Liver (tissue), 9 donors: ENCODE results near the gene HSD17B1. TPM values are rescaled to one million over a fixed set of nuclear protein-coding genes. Genes with fewer than 3 reads are reported as not detected.

Source experiments
- DNase-seq: peaks from one replicate; pipeline ENCODE4 v3.0.0-alpha.2; 2017; ENCODE audit warnings: low spot score
- H3K27ac ChIP-seq, 2 donors: one replicate each; pipeline ENCODE4 v1.7.0; 2013; ENCODE audit warnings: inconsistent platforms in 2 of 2, low read length in 2 of 2, control low read depth in 1 of 2, low read depth in 1 of 2, mild to moderate bottlenecking in 1 of 2
- H3K27me3 ChIP-seq, 4 donors: one replicate each; pipeline versions ENCODE4 v1.6.1 to v1.7.0; 2013; ENCODE audit warnings: low read length in 3 of 4, inconsistent platforms in 1 of 4, mild to moderate bottlenecking in 1 of 4, moderate library complexity in 1 of 4; ENCODE audit not compliant: control insufficient read depth in 4 of 4, insufficient read depth in 4 of 4
- H3K36me3 ChIP-seq, 4 donors: one replicate each; pipeline versions ENCODE4 v1.6.1 to v1.7.0; 2013; ENCODE audit warnings: low read length in 3 of 4, mild to moderate bottlenecking in 3 of 4, low read depth in 1 of 4, moderate library complexity in 1 of 4; ENCODE audit not compliant: control insufficient read depth in 4 of 4, insufficient read depth in 3 of 4
- H3K4me1 ChIP-seq, 4 donors: one replicate each; pipeline versions ENCODE4 v1.6.1 to v1.7.0; 2013; ENCODE audit warnings: low read length in 3 of 4, mild to moderate bottlenecking in 3 of 4, moderate library complexity in 1 of 4; ENCODE audit not compliant: control insufficient read depth in 4 of 4, insufficient read depth in 4 of 4
- H3K4me3 ChIP-seq, 3 donors: one replicate each; pipeline versions ENCODE4 v1.6.1 to v1.7.0; 2013; ENCODE audit warnings: low read length in 3 of 3, control low read depth in 1 of 3, low read depth in 1 of 3, mild to moderate bottlenecking in 1 of 3
- H3K9ac ChIP-seq, 2 donors: one replicate each; pipeline ENCODE4 v1.7.0; 2013; ENCODE audit warnings: low read length in 2 of 2, mild to moderate bottlenecking in 2 of 2, moderate library complexity in 2 of 2, control low read depth in 1 of 2, low read depth in 1 of 2
- H3K9me3 ChIP-seq, 4 donors: one replicate each; pipeline versions ENCODE4 v1.6.1 to v1.7.0; 2013; ENCODE audit warnings: low read length in 3 of 4; ENCODE audit not compliant: control insufficient read depth in 4 of 4
- EGR1 ChIP-seq, 2 donors: IDR thresholded peaks; 2 replicates each; pipeline ENCODE4 v1.6.1; 2016 to 2018; ENCODE audit warnings: antibody characterized with exemption in 2 of 2, low read depth in 2 of 2
- FOXA1 ChIP-seq: IDR thresholded peaks from 2 replicates; pipeline ENCODE4 v1.6.1; 2016; ENCODE audit warnings: antibody characterized with exemption
- FOXA2 ChIP-seq: IDR thresholded peaks from 2 replicates; pipeline ENCODE4 v1.6.1; 2016; ENCODE audit warnings: antibody characterized with exemption
- GABPA ChIP-seq, 2 donors: IDR thresholded peaks in 1 of 2; conservative IDR thresholded peaks in 1 of 2; 2 replicates each; pipeline ENCODE4 v1.6.1; 2016; ENCODE audit warnings: antibody characterized with exemption in 2 of 2, mild to moderate bottlenecking in 1 of 2, moderate library complexity in 1 of 2
- HNF4A ChIP-seq, 2 donors: conservative IDR thresholded peaks; 2 replicates each; pipeline ENCODE4 v1.6.1; 2016; ENCODE audit warnings: antibody characterized with exemption in 2 of 2, mild to moderate bottlenecking in 2 of 2
- HNF4G ChIP-seq: IDR thresholded peaks from 2 replicates; pipeline ENCODE4 v1.6.1; 2016; ENCODE audit warnings: antibody characterized with exemption
- JUND ChIP-seq, 2 donors: IDR thresholded peaks; 2 replicates each; pipeline ENCODE4 v1.6.1; 2016; ENCODE audit warnings: antibody characterized with exemption in 2 of 2
- NR2F2 ChIP-seq: IDR thresholded peaks from 2 replicates; pipeline ENCODE4 v1.6.1; 2016; ENCODE audit warnings: antibody characterized with exemption
- RAD21 ChIP-seq, 2 donors: IDR thresholded peaks; 2 replicates each; pipeline ENCODE4 v1.6.1; 2016; ENCODE audit warnings: antibody characterized with exemption in 2 of 2, mild to moderate bottlenecking in 2 of 2
- RXRA ChIP-seq, 2 donors: IDR thresholded peaks; 2 replicates each; pipeline ENCODE4 v1.6.1; 2017 to 2018; ENCODE audit warnings: antibody characterized with exemption in 2 of 2, mild to moderate bottlenecking in 1 of 2
- SP1 ChIP-seq: IDR thresholded peaks from 2 replicates; pipeline ENCODE4 v1.6.1; 2018; ENCODE audit warnings: antibody characterized with exemption, mild to moderate bottlenecking
- TAF1 ChIP-seq: conservative IDR thresholded peaks from 2 replicates; pipeline ENCODE4 v1.6.1; 2016; ENCODE audit warnings: antibody characterized with exemption, mild to moderate bottlenecking
- YY1 ChIP-seq: IDR thresholded peaks from 2 replicates; pipeline ENCODE4 v1.6.1; 2016; ENCODE audit warnings: antibody characterized with exemption, mild to moderate bottlenecking
- ZBTB33 ChIP-seq: IDR thresholded peaks from 2 replicates; pipeline ENCODE4 v1.6.1; 2016; ENCODE audit warnings: antibody characterized with exemption
- WGBS: extraction: QIAGEN DNeasy Blood & Tissue Kit; methylation state at CpG from one replicate; pipeline ENCODE4 v1.1.7; 2013; 5-methylcytosine and 5-hydroxymethylcytosine counted together
- polyA plus RNA-seq, 2 donors: library from polyadenylated mRNA; stranded (reverse) in 1 of 2; unstranded in 1 of 2; fragments of 200-250 nt in 1 of 2; fragments of >200 nt in 1 of 2; fragmentation: Nextera tagmentation in 1 of 2; extraction: Ambion mirVana in 1 of 2; gene quantifications; one replicate each; pipeline versions ENCODE4 v1.2.1 to v1.2.3, GENCODE V29; 2013 to 2015
- total RNA-seq, 2 donors: library from RNA; depleted of rRNA; stranded (reverse); fragments of >200 nt; gene quantifications; one replicate each; pipeline ENCODE4 v1.2.3, GENCODE V29; 2014
- TF ChIP-seq, protein P1 (sequence below): IDR thresholded peaks from 2 replicates; pipeline ENCODE4 v1.6.1; 2016; ENCODE audit warnings: antibody characterized with exemption
- TF ChIP-seq, protein P2 (sequence below): IDR thresholded peaks from 2 replicates; pipeline ENCODE4 v1.6.1; 2016; ENCODE audit warnings: antibody characterized with exemption, mild to moderate bottlenecking
- TF ChIP-seq, protein P3 (sequence below): IDR thresholded peaks from 2 replicates; pipeline ENCODE4 v1.6.1; 2016; ENCODE audit warnings: antibody characterized with exemption
- TF ChIP-seq, protein P4 (sequence below): fragments of 150-350 bp; IDR thresholded peaks from 2 replicates; pipeline ENCODE4 v1.5.1; 2017; ENCODE audit warnings: improper control_type of control experiment, low read depth, low read length; ENCODE audit not compliant: missing input control
- donor health status: healthy.
- donor health status: healthy.
- donor health status: healthy.
- donor health status: healthy.
- donor health status: healthy.

Gene HSD17B1
- total and polyA plus RNA-seq, 4 donors: 0.67 to 1.8 (median 1.0) TPM

DNA sequence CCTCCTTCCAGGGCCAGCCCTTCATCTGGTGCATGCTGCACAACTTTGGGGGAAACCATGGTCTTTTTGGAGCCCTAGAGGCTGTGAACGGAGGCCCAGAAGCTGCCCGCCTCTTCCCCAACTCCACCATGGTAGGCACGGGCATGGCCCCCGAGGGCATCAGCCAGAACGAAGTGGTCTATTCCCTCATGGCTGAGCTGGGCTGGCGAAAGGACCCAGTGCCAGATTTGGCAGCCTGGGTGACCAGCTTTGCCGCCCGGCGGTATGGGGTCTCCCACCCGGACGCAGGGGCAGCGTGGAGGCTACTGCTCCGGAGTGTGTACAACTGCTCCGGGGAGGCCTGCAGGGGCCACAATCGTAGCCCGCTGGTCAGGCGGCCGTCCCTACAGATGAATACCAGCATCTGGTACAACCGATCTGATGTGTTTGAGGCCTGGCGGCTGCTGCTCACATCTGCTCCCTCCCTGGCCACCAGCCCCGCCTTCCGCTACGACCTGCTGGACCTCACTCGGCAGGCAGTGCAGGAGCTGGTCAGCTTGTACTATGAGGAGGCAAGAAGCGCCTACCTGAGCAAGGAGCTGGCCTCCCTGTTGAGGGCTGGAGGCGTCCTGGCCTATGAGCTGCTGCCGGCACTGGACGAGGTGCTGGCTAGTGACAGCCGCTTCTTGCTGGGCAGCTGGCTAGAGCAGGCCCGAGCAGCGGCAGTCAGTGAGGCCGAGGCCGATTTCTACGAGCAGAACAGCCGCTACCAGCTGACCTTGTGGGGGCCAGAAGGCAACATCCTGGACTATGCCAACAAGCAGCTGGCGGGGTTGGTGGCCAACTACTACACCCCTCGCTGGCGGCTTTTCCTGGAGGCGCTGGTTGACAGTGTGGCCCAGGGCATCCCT is 9.3 kb upstream of the HSD17B1 start:
- H3K4me3 ChIP-seq: no peak overlapping the region
- peaks cover 7 to 29% (median 24%) of the 10 kb centered on the region in 4 donors for H3K4me1 ChIP-seq
- 94% methylated on average over 39 of the region's 39 CpGs for WGBS
- no peaks in the 10 kb centered on the region for H3K9me3 ChIP-seq
- H3K27ac ChIP-seq: peak overlapping the region; percentile 80 to 85
- peaks cover 6 to 20% (median 12%) of the 10 kb centered on the region in 4 donors for H3K36me3 ChIP-seq
- no peak for DNase-seq
- no peaks in the 10 kb centered on the region for H3K27me3 ChIP-seq
- no peak overlapping the region for H3K9ac ChIP-seq
- no peak for TF ChIP-seq EGR1 (IDR thresholded peaks at IDR 0.05; ENCODE audit: low read depth in 2 of 2)
- TF ChIP-seq HNF4G: no peak
- no peak for TF ChIP-seq SP1
- TF ChIP-seq GABPA (IDR thresholded peaks at IDR 0.05 in 1 of 2, conservative IDR thresholded peaks at IDR 0.05 in 1 of 2): no peak
- TF ChIP-seq ZBTB33: no peak
- TF ChIP-seq, protein P1, sequence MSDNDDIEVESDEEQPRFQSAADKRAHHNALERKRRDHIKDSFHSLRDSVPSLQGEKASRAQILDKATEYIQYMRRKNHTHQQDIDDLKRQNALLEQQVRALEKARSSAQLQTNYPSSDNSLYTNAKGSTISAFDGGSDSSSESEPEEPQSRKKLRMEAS: no peak

DNA sequence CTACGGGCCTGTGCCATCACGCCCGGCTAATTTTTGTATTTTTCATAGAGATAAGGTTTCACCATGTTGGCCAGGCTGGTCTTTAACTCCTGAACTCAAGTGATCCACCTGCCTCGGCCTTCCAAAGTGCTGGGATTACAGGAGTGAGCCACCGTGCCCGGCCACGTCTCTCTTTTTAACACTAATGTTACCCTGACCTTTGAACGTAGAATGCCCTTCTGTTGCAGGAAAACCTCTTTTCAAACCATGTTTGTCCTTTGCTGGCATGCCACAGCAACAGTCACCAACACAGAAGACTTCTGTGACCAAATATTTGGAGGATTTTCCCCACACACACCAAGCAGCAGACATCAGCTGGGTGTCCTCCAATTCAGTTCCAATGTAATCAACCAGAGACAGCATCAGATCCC is 7.8 kb upstream of the HSD17B1 start:
- peaks cover 0 to 13% (median 8%) of the 10 kb centered on the region in 4 donors for H3K36me3 ChIP-seq

More for the DNA sequence above, 7.8 kb upstream of the HSD17B1 start:
- DNase-seq: no peak
- no peaks in the 10 kb centered on the region for H3K27me3 ChIP-seq
- TF ChIP-seq, protein P1: peak; percentile 70
- peak; percentile 60 for TF ChIP-seq ZBTB33
- TF ChIP-seq, protein P2, sequence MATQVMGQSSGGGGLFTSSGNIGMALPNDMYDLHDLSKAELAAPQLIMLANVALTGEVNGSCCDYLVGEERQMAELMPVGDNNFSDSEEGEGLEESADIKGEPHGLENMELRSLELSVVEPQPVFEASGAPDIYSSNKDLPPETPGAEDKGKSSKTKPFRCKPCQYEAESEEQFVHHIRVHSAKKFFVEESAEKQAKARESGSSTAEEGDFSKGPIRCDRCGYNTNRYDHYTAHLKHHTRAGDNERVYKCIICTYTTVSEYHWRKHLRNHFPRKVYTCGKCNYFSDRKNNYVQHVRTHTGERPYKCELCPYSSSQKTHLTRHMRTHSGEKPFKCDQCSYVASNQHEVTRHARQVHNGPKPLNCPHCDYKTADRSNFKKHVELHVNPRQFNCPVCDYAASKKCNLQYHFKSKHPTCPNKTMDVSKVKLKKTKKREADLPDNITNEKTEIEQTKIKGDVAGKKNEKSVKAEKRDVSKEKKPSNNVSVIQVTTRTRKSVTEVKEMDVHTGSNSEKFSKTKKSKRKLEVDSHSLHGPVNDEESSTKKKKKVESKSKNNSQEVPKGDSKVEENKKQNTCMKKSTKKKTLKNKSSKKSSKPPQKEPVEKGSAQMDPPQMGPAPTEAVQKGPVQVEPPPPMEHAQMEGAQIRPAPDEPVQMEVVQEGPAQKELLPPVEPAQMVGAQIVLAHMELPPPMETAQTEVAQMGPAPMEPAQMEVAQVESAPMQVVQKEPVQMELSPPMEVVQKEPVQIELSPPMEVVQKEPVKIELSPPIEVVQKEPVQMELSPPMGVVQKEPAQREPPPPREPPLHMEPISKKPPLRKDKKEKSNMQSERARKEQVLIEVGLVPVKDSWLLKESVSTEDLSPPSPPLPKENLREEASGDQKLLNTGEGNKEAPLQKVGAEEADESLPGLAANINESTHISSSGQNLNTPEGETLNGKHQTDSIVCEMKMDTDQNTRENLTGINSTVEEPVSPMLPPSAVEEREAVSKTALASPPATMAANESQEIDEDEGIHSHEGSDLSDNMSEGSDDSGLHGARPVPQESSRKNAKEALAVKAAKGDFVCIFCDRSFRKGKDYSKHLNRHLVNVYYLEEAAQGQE: peak; percentile 54
- TF ChIP-seq NR2F2: peak; percentile 50
- no peak for TF ChIP-seq EGR1 (IDR thresholded peaks at IDR 0.05; ENCODE audit: low read depth in 2 of 2)
- peak; percentile 26 to 37 for TF ChIP-seq RAD21 (IDR thresholded peaks at IDR 0.05)
- TF ChIP-seq FOXA2: peak; percentile 51
- TF ChIP-seq TAF1: peak; percentile 65
- TF ChIP-seq YY1: peak; percentile 84
- TF ChIP-seq, protein P3, sequence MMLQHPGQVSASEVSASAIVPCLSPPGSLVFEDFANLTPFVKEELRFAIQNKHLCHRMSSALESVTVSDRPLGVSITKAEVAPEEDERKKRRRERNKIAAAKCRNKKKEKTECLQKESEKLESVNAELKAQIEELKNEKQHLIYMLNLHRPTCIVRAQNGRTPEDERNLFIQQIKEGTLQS: no peak
- peak; percentile 20 for TF ChIP-seq FOXA1
- TF ChIP-seq, protein P4, sequence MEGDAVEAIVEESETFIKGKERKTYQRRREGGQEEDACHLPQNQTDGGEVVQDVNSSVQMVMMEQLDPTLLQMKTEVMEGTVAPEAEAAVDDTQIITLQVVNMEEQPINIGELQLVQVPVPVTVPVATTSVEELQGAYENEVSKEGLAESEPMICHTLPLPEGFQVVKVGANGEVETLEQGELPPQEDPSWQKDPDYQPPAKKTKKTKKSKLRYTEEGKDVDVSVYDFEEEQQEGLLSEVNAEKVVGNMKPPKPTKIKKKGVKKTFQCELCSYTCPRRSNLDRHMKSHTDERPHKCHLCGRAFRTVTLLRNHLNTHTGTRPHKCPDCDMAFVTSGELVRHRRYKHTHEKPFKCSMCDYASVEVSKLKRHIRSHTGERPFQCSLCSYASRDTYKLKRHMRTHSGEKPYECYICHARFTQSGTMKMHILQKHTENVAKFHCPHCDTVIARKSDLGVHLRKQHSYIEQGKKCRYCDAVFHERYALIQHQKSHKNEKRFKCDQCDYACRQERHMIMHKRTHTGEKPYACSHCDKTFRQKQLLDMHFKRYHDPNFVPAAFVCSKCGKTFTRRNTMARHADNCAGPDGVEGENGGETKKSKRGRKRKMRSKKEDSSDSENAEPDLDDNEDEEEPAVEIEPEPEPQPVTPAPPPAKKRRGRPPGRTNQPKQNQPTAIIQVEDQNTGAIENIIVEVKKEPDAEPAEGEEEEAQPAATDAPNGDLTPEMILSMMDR: no peak
- peak; percentile 93 for TF ChIP-seq SP1
- peak; percentile 42 to 43 for TF ChIP-seq JUND (IDR thresholded peaks at IDR 0.05)
- peak; percentile 90 to 95 for TF ChIP-seq RXRA (IDR thresholded peaks at IDR 0.05)
- TF ChIP-seq HNF4G: no peak
- TF ChIP-seq GABPA (IDR thresholded peaks at IDR 0.05 in 1 of 2, conservative IDR thresholded peaks at IDR 0.05 in 1 of 2): peak in 1 of 2 donors; percentile 48
- TF ChIP-seq HNF4A (conservative IDR thresholded peaks at IDR 0.05): peak; percentile 83
- no peaks in the 10 kb centered on the region for H3K9me3 ChIP-seq
- WGBS: 39% methylated on average over 8 of the region's 8 CpGs
- H3K27ac ChIP-seq: peak overlapping the region; percentile 80 to 85
- H3K9ac ChIP-seq: no peak overlapping the region
- no peak overlapping the region for H3K4me3 ChIP-seq
- H3K4me1 ChIP-seq: peaks cover 7 to 36% (median 27%) of the 10 kb centered on the region in 4 donors
